Measurements from ENCODE around the gene ANKRD29.
"Not testable (repeated sequence)": the region's sequence is repeated elsewhere in the genome, so short reads cannot be mapped to it uniquely, and the experiment has no call there.

Gene ANKRD29

GRCh38 chr18:23645568-23646175 is 17.0 kb downstream of the ANKRD29 start:
- no peak for DNase-seq (ENCODE audit: insufficient read length, low spot score)
- no peak for TF ChIP-seq POLR2A (IDR thresholded peaks at IDR 0.05; ENCODE audit: low read depth, low read length)
- FAIRE-seq = no peak

DNA sequence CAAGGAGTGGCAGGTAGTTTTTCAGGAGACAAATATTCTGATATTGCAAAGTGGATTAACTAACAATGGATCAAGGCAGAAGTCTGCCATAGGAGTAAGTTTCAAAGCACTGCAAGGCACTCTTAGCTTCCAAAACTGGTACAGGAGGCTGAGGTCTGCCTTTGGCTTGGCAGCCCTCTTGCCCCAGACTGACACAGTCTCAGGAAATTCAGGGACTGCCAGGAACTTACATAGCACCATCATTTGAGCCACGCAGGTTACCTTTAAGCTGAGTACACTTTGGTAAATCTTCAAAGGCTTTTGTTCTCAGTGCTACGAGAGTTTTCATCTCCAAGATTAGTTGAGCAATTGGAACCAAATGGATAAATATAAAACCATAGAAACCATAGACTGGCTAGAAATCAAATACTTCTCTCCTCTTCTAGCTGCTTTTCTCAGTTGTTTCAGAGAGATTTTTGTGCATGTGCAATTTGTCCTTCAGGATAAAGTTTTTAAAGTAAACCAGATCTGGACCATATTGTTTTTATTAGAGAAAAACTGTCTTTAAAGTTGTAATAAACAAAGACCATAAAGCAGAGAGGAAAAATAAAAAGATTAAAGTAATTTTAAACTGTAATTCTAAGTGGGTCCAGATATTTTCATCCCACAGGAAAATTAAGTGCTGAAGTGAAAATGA is 18.8 kb downstream of the ANKRD29 start:
- DNase-seq (ENCODE audit: insufficient read length, low spot score) (no peak), FAIRE-seq (no peak)
- no peak for TF ChIP-seq POLR2A (IDR thresholded peaks at IDR 0.05; ENCODE audit: low read depth, low read length)

DNA sequence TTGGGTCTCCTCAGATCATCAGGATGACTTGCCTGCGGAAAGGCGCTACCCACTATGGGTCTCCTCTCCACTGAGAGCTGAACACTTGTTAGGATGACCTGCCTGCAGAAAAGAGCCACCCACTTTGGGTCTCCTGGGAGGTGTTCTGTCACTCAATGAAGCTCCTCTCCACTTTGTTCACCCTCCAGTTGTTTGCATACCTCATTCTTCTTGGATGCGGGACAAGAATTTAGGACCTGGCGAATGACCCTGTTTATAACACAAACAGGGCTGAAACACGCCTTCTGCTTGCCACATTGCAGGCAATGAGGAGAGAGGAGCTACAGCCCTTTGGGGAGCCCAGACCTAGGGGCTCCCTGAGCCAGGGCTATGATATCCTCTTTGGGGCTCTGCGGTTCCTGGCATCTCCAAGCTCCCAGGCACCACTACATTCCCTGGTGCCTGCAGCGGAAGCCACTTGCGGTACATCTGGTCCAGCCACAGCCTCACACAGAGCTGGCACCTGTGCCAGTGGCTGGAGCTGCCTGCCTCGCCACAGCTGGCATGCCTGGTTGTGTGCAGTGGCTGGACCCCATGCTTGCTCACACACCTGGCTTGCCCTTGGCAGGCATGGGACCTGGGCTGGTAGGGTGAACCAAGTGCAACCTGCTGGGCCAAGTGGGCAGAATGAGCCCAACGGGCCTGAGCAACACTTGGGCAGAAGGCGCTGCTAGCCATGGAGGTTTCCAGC is 20.6 kb downstream of the ANKRD29 start:
- FAIRE-seq = no peak
- no peak for TF ChIP-seq POLR2A (IDR thresholded peaks at IDR 0.05; ENCODE audit: low read depth, low read length)
- no peak for DNase-seq (ENCODE audit: insufficient read length, low spot score)

DNA sequence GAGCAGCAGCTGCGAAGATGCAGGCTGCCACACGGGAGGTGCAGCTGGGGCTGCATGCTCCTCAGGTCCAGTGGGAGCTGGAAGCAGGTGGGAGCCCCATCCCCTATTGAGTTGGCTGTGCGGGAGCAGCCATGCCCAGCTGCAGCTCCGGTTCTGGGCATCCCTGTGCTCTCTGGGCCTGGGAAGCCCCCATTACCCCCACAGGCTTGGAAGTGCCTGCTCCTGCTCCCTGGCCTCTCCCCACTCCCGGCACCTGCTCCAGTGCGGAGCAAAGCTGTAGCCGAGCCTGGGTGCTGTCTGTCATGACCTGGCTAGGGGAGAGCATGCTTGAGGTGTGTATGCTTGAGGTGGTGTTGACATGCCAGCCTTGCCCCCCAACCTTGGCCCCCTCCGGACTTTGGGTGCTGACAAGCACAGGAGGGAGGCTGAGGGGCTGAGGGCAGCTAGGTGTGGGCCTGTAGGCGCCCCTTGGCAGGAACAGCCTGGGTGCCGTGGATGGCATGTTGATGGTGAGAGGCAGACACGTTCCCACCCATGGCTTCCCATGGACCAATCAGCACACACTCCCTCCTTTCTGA is 21.5 kb downstream of the ANKRD29 start:
- TF ChIP-seq POLR2A (IDR thresholded peaks at IDR 0.05; ENCODE audit: low read depth, low read length) = no peak
- no peak for FAIRE-seq
- DNase-seq (ENCODE audit: insufficient read length, low spot score) = no peak

DNA sequence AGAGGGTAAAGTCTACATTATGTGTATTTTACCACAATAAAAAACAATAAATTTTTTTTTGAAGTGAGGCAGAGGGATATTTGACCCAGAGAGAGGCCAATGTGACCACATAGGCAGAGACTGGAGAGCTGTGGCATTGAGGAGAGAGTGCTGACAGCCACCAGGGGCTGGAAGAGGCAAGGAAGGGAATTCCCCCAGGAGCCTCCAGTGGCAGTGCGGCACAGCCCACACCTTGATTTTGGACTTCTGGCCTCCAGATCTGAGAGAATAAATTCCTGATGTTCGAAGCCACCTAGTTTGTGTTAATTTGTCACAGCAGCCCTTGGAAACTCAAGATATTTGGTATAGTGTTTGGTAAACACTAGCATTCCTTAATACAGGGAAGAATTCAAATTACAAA is 22.7 kb downstream of the ANKRD29 start:
- FAIRE-seq (no peak), DNase-seq (ENCODE audit: insufficient read length, low spot score) (no peak)
- no peak for TF ChIP-seq POLR2A (IDR thresholded peaks at IDR 0.05; ENCODE audit: low read depth, low read length)

GRCh38 chr18:23636433-23636832 is 26.3 kb downstream of the ANKRD29 start:
- not testable (repeated sequence) for DNase-seq (ENCODE audit: insufficient read length, low spot score); FAIRE-seq

DNA sequence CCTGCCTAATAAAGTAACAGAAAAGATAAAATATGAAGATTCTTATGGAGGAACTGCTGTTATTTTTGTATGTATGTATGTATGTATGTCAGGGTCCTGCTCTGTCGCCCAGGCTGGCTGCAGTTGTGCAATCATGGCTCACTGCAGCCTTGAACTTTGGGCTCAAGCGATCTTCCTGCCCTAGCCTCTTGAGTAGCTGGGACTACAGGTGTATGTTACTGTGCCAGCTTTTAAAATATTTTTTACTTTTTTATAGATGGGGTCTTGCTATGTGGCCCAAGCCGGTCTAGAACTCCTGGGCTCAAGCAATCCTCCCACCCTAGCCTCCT is 26.7 kb downstream of the ANKRD29 start:
- no peak for TF ChIP-seq POLR2A (IDR thresholded peaks at IDR 0.05; ENCODE audit: low read depth, low read length)
- no peak for DNase-seq (ENCODE audit: insufficient read length, low spot score)
- no peak for FAIRE-seq

DNA sequence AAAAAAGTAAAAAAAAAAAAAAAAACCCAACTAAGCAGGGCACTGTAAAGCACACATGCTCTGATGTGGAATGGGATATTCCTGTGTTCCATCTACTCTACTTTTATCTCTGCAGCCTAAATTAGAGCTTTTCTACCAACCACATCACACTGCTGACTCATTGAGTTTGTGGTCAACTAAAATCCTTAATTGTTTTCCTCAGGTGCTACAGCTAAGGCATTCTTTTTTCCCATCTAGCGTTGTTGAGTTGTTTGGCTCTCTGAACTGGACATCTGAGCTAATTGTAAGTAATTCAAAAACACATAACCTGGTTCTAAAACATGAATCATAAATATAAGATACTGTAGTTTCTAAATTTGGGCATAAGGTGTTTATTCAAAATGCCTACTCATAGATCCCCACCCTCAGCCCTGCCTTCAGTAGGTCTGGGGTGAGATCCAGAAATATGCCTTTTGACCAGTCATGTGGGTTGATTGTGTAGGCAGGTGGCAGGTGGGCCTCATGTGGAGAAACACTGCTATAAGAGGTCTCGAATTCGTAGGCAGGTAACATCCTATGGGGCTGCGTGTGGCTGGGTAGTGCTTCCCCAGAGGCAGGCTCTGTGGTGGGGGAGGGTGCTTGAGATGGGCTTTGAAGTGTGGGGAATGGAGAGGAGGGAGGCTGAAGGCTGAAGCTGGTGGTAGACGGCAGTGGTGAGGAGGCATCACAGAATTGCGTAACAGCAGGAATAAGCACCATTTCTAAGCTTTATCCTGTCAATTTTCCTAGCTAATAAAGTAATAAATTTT is 27.2 kb downstream of the ANKRD29 start:
- FAIRE-seq = no peak

DNA sequence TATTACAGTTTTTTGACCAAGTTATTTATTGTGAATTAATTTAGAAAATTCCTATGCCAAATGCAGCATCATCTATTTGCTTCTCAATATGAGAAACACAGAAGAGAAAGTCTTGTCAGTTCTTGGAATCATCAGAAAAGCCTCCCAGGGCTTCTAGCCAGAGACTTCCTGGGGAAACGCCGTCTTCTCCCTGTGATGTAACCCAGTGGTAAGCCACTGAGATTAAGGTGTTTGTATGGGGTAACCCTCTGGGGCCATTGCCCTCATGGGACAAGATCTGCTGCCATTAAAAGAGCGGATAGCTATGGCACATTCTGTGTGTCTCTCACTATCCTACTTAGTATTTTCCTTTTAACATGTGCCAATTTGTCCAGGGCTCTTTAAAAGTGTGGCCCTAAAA is 28.0 kb downstream of the ANKRD29 start:
- DNase-seq (ENCODE audit: insufficient read length, low spot score) (no peak), FAIRE-seq (no peak)
- TF ChIP-seq POLR2A (IDR thresholded peaks at IDR 0.05; ENCODE audit: low read depth, low read length) = no peak

More for the DNA sequence above, 27.2 kb downstream of the ANKRD29 start:
- no peak for TF ChIP-seq POLR2A (IDR thresholded peaks at IDR 0.05; ENCODE audit: low read depth, low read length)
- no peak for DNase-seq (ENCODE audit: insufficient read length, low spot score)

DNA sequence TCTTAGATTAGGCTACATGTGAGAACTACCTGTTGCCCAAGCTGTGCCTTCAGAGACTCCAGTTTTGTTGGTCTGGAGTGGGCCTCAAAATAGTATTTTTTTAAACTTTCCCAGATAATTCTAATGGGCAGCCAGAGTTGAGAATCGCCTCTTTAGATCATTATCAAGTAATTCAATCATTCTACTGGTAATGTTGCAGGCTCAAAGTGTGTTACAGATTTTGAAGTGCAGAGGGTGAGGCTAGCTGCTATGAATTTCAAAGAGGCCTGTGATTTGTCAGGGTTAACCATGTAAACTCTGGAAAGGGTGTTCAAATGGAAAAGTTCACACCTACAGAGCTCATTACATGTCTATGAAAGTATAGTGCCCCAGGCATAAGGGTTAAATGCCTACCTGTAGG is 30.1 kb downstream of the ANKRD29 start:
- no peak for TF ChIP-seq POLR2A (IDR thresholded peaks at IDR 0.05; ENCODE audit: low read depth, low read length)
- FAIRE-seq (no peak), DNase-seq (ENCODE audit: insufficient read length, low spot score) (no peak)

DNA sequence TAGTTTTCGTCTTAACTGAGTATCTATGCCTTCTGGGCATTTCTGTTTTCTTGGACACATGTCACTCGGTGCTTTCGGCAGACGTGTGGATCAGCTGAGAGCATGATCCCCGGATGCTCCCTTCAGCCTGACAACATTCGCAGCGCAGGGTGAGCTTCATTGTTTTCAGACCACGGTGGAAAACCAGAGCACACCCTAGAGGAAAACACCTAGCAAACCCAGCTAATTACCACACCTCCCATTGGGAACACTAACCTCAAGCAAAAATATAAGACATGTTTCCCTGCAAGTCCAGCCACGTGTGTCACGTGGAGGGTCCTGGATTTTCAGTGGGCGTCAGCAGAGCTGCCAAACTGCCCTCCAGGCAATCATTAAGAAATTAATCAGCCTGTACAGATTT is 31.0 kb downstream of the ANKRD29 start:
- no peak for DNase-seq (ENCODE audit: insufficient read length, low spot score)

GRCh38 chr18:23631312-23631711 is 31.4 kb downstream of the ANKRD29 start:
- no peak for FAIRE-seq
- TF ChIP-seq POLR2A (IDR thresholded peaks at IDR 0.05; ENCODE audit: low read depth, low read length) = no peak
- DNase-seq (ENCODE audit: insufficient read length, low spot score) = no peak

More for the DNA sequence above, 31.0 kb downstream of the ANKRD29 start:
- no peak for FAIRE-seq
- no peak for TF ChIP-seq POLR2A (IDR thresholded peaks at IDR 0.05; ENCODE audit: low read depth, low read length)

DNA sequence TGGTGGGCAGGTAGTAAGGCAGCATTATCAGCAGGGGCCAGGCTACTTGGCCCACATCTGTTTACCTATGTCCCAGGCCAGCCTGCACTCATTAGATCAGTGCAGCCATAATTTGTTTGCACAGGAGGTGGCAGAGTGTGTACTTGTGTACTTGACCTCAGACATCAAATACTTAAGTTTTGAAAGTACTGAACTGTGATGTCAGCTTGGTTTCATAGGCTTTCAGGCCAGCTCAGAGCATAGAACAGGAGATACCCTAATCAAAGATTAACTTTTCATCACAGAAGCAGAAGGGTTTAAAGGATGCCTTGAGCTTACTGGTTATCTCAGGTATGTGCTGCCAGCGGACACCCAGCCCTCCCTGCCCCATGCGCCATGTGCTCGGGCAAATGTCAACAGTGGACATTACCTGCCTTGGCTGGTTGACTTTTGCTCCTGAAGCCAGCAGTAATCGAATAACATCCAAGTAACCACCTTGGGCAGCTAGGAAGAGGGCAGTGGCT is 33.2 kb downstream of the ANKRD29 start:
- no peak for TF ChIP-seq POLR2A (IDR thresholded peaks at IDR 0.05; ENCODE audit: low read depth, low read length)
- DNase-seq (ENCODE audit: insufficient read length, low spot score) (no peak), FAIRE-seq (no peak)

DNA sequence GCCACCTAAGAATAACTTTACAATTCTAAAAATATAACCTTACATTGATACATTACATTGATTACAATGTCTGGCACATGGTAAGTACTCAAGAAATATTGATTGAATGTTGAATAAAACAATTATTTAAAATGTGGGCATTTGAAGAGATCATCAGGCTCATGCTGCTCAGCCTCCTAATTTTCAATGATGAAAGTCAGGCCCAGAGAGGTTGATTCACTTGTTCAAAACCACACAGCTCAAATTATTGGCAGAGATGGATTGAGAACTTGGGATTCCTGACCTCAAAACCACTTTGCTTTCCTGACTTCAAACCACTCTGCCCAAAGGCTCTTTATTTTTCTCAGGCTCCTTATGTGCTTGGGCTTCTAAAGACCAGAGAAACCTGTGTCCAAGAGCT is 34.7 kb downstream of the ANKRD29 start:
- no peak for TF ChIP-seq POLR2A (IDR thresholded peaks at IDR 0.05; ENCODE audit: low read depth, low read length)
- FAIRE-seq = no peak
- no peak for DNase-seq (ENCODE audit: insufficient read length, low spot score)

All from H54 (cell line).